Left colon (tissue), 2 donors: Measurements from ENCODE around the gene RASAL1. TPM values are rescaled to one million over a fixed set of nuclear protein-coding genes. Genes with fewer than 3 reads are reported as not detected.

Experiments
- ATAC-seq: fragments of 200-7000 bp; cut with Tn5 transposase; one replicate; pipeline ENCODE4 v1.9.1; 2020; ENCODE audit warnings: mild to moderate bottlenecking, moderate library complexity
- DNase-seq, 2 donors: peaks; one replicate each; pipeline ENCODE4 v3.0.0-alpha.2; 2020
- intact Hi-C, 2 donors: fragments of 100-400 bp; cut with DNase I in 1 of 2; cut with micrococcal nuclease in 1 of 2; formaldehyde crosslinking; loops; one replicate each; pipeline versions ENCODE4 v1.11.2 to v1.14.0; 2022; cut with DNase I, micrococcal nuclease
- total RNA-seq, 2 donors: library from RNA; stranded (reverse); fragmentation: NEBNext Ultra II Directional; extraction: Animal tissue kit (Norgen Biotek cat#: 25700); gene quantifications; one replicate each; pipeline ENCODE4 v1.2.1, GENCODE V29; 2021
- donor health status: DM: no; HTN: no; CAD: no.
- donor health status: DM: yes; HTN: yes; CAD: no.

Gene RASAL1
- total RNA-seq, 2 donors from 2014 or later, result 9.0 to 14.1 TPM

DNA sequence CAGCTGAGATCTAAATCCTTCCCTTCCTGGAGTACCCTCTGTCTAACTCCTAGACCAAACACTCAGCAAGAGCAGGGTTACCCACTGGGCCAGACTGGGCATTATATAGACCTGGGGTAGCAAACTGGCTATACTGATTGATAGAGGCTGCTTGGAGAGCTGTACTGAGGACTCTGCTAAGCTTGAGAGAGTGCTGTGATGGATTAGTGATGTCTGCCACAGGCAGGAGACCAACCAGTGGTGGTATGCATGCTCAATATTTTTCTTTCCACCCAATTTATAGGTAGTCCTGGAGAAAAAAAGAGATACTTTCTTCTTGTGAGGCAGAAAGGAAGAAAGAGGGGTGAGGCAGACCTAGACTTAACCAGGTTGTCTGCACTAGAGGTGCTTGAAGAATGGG, 45.7 kb downstream of the RASAL1 start:
- ATAC-seq, result no peak
- intact Hi-C loops, result no loop called here

GRCh38 chr12:113088971-113089756, 46.4 kb downstream of the RASAL1 start:
- intact Hi-C loops, result no loop called here
- no peak for ATAC-seq
- peak in 1 of 2 donors; percentile 28 for DNase-seq

More for the DNA sequence above, 45.7 kb downstream of the RASAL1 start:
- no peak for DNase-seq

- ATAC-seq, result no peak
- DNase-seq, result no peak
- intact Hi-C loops, result no loop called here
These were observed 47.5 kb downstream of the RASAL1 start for GRCh38 chr12:113088037-113088436.

- DNase-seq (no peak), ATAC-seq (no peak)
- intact Hi-C loops, result no loop called here
These were observed 48.4 kb downstream of the RASAL1 start for GRCh38 chr12:113087193-113087592.

- intact Hi-C loops, result no loop called here
- ATAC-seq (peak; percentile 21), DNase-seq (peak; percentile 45 to 47)
These were observed 49.1 kb downstream of the RASAL1 start for GRCh38 chr12:113086249-113087164.

- DNase-seq, result no peak
- no peak for ATAC-seq
- intact Hi-C loops, result no loop called here
These were observed 51.6 kb downstream of the RASAL1 start for GRCh38 chr12:113083863-113084435.

- no peak for ATAC-seq
These were observed 52.9 kb downstream of the RASAL1 start for GRCh38 chr12:113082486-113083148.

GRCh38 chr12:113081873-113082272, 53.7 kb downstream of the RASAL1 start:
- ATAC-seq (no peak), DNase-seq (no peak)
- intact Hi-C loops, result no loop called here

More at GRCh38 chr12:113082486-113083148, 52.9 kb downstream of the RASAL1 start:
- intact Hi-C loops, result no loop called here
- no peak for DNase-seq

DNA sequence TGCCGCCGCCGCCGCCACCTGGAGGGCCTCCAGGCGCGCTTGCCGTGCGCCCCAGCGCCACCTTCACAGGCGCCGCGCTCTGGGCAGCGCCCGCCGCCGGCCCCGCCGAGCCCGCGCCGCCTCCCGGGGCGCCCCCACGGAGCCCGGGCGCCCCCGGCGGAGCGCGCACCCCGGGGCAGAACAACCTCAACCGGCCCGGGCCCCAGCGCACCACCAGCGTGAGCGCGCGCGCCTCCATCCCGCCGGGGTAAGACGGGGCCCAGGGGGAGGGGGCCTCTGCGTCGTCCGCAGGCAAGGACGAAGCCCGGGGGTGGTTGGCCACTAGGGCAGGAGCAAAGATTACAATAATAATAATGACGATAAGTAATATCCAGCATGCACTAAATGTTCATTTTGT, 57.7 kb downstream of the RASAL1 start:
- no peak for DNase-seq
- no peak for ATAC-seq
- intact Hi-C loops, result no loop called here

DNA sequence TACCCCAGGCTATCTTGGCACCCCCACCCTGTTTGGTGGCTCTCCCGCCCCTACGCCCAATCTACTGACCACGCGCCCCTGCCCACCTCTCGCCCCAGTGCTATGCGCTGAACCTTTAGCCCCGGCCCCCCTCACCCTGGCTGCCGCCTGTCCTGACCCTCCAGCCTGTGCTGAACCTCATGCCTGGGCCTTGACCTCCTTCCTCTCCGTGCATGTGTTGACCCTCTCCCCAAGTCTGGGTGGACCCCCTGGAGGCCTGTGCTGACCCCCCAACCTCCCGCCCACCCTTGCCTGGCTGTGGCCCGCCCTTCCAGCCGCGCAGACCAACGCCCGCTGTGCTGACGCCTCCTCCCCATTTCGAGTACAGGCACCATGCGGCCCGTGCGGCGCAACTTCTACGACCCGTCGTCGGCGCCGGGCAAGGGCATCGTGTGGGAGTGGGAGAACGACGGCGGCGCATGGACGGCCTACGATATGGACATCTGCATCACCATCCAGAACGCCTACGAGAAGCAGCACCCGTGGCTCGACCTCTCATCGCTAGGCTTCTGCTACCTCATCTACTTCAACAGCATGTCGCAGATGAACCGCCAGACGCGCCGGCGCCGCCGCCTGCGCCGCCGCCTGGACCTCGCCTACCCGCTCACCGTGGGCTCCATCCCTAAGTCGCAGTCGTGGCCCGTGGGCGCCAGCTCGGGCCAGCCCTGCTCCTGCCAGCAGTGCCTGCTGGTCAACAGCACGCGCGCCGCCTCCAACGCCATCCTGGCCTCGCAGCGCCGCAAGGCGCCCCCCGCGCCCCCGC, 58.3 kb downstream of the RASAL1 start:
- no peak for ATAC-seq
- DNase-seq, result no peak
- intact Hi-C loops, result no loop called here

- intact Hi-C loops, result no loop called here
- no peak for ATAC-seq
- no peak for DNase-seq
These were observed 60.4 kb downstream of the RASAL1 start for GRCh38 chr12:113075137-113075683.

DNA sequence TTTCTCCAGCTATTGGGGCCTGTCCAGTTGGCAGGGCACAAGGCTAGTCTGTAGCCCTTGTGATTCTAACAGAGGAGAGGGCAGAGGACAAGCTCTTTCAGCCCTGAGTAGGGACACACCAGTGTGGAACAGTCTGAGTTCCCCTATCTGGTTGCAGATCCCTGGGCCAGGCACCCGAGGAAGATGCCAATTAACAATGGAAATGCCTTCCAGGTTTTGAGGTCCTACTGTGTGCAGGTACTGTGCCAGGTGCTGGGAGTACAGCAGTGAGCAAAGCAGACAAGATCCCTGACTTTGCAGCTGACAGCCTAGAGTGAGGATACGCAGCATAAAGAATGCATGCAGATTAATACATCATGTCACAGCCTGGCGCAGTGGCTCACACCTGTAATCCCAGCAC, 62.0 kb downstream of the RASAL1 start:
- DNase-seq (no peak), ATAC-seq (no peak)
- intact Hi-C loops, result no loop called here

DNA sequence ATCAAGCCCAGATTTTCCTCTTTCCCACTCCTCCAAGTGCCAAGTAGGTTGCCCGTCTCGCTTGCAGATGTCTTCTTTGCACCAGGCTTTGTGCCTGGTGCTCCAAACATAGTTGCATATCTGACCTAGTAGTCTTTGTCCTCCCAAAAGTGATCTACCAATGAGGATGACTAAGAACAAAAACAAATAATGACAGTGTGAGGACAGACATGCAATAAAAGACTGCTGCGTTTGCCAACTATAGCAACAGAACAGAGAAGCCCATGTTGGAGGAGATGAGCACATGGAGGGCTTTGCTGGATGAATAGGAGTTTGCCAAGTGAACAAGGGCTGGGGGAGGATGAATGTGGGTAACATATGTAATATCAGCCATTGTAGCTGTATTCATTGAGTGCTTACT, 63.4 kb downstream of the RASAL1 start:
- intact Hi-C loops, result no loop called here
- no peak for ATAC-seq
- DNase-seq, result no peak

DNA sequence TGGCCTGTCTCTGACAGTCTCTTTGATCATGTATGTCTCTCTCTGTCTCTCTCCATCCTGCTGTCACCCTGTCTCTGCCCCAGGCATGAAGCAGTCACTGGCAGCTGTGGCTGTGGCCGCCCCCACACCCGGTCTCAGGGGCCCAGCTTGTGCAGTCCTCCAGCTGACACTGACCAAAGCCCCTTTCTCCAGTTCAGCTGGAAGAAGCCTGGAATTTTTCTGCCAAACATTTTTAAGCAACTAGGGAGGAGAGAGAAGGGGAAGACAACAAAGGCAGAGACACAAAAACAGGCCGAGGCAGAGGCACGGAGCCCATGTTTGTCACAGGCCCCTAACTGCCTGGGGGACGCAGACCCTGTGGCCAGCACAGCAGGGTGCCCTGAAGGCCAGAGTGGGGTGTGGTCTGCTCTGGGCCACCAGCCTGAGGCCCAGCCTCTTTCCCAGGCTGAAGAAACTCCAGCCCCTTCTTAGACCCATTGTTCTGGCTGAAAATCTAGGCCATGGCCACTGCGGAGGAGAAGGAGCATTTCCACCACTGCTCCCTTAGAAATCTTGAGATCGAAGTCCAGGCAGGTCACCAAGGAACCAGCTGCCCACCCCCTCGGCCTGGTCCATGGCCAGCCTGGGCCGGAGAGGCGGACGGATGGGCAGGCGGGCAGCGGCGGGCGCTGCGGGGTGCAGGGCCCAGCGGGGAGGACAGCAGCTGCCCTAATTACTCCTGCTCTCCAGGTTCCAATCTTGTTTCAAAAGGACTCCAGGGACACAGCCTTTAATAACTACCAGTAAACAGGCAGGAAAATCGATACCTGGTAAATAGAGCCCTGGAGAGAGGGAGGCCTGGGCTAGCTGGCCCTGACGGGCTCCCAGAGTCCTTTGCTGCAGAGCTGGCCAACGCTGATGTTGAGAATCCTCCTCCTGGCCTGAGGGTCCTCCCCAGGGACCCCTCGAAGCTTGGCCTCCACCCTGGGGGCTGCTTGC, 64.1 kb downstream of the RASAL1 start:
- intact Hi-C loops, result no loop called here
- DNase-seq (no peak), ATAC-seq (no peak)

DNA sequence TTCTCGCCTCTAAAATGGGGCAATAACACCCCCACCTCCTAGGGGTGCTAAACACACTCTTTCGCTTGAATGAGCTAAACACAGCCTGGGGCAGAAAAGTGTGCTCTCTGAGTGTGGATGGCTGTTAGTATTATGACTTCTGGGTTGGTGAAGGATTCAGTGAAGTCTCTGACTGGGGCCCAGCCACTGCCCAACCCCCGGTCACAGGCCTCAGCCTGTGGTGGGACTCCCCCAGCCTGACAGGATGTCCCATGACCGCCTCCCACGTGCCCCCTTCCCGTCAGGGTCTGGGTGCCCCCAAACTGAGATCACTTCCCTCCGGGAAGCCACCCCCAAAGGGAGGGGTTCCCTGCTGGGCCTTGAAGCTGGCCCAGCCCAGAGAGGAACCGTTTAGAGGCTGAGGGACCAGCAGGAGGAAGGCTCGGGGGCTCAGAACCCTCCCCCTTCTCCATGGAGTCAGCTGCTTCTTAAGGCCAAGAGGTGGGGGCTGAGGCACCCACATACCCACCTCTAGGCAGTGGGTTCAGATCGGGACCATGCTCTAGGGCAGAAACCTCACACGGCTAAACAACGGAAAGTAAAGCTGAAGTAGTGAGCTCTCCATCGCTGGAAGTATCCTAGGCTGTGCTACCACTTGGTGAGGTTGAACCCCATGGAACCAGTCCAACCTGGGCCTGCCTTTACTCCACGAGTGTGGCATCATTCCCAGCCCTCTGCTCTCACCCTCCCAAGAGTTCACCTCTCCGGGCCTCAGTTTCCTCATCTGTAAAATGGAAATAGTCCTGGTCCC, 65.2 kb downstream of the RASAL1 start:
- DNase-seq (peak; percentile 53 to 60), ATAC-seq (peak; percentile 21)
- intact Hi-C loops, result no loop called here

GRCh38 chr12:113069751-113070116, 65.8 kb downstream of the RASAL1 start:
- ATAC-seq (no peak), DNase-seq (no peak)
- intact Hi-C loops, result no loop called here
